H1 (cell line): ENCODE results near the gene AP3M1. TPM values are rescaled to one million over a fixed set of nuclear protein-coding genes. Genes with fewer than 3 reads are reported as not detected.

Experiments used
- CTCF ChIA-PET: fragments of 300-600 bp; sonication (Branson Sonifier 250); formaldehyde crosslinking; loops from one replicate; lab custom pipeline; 2021; ENCODE audit not compliant: partially characterized antibody; lab: Charles Lee
- POLR2A ChIA-PET: fragments of 300-600 bp; sonication (Branson Sonifier 250); formaldehyde crosslinking; loops from one replicate; lab custom pipeline; 2021; ENCODE audit warnings: inconsistent platforms; ENCODE audit not compliant: partially characterized antibody; lab: Charles Lee
- DNase-seq, 2 experiments: peaks; one replicate each; pipeline versions ENCODE4 v3.0.0 to v3.0.0-alpha.2; 2010 to 2022; ENCODE audit warnings: low spot score in 2 of 2, low read depth in 1 of 2, mixed read lengths in 1 of 2
- FAIRE-seq: peaks from 2 replicates; lab custom pipeline; 2011; peaks lifted over from hg19 to GRCh38; lab: Jason Lieb, UNC
- H2AFZ ChIP-seq: 2 replicates; pipeline ENCODE4 v1.8.1; 2012; ENCODE audit warnings: low read length, inconsistent platforms
- H2AK5ac ChIP-seq: 2 replicates; pipeline ENCODE4 v1.6.1; 2013; ENCODE audit warnings: low read depth, low read length
- H2BK120ac ChIP-seq: replicated peaks from 2 replicates; pipeline ENCODE3; 2013; ENCODE audit warnings: low read depth, low read length, inconsistent platforms
- H2BK12ac ChIP-seq: 2 replicates; pipeline ENCODE4 v1.6.1; 2013; ENCODE audit warnings: low read depth, low read length
- H2BK15ac ChIP-seq: 2 replicates; pipeline ENCODE4 v1.6.1; 2013; ENCODE audit warnings: low read length
- H2BK20ac ChIP-seq: 2 replicates; pipeline ENCODE4 v1.6.1; 2013; ENCODE audit warnings: low read length
- H2BK5ac ChIP-seq: 2 replicates; pipeline ENCODE4 v1.6.1; 2013; ENCODE audit warnings: low read depth, low read length
- H3K14ac ChIP-seq: 2 replicates; pipeline ENCODE4 v1.6.1; 2013; ENCODE audit warnings: inconsistent platforms; ENCODE audit not compliant: insufficient read length
- H3K18ac ChIP-seq: 2 replicates; pipeline ENCODE4 v1.6.1; 2013; ENCODE audit warnings: low read length; ENCODE audit errors: extremely low read depth
- H3K23ac ChIP-seq: 2 replicates; pipeline ENCODE4 v1.6.1; 2013; ENCODE audit warnings: inconsistent platforms; ENCODE audit not compliant: insufficient read length
- H3K23me2 ChIP-seq: 2 replicates; pipeline ENCODE4 v1.6.1; 2013; ENCODE audit warnings: low read depth, low read length
- H3K27ac ChIP-seq: 2 replicates; pipeline ENCODE4 v1.6.1; 2011; ENCODE audit warnings: low read depth, low read length, inconsistent platforms
- H3K27me3 ChIP-seq, 4 experiments: replicated peaks in 1 of 4; 1 replicate in 1 of 4; 2 replicates in 3 of 4; pipeline versions ENCODE4 v1.6.1 to v1.8.1; 2011 to 2013; ENCODE audit warnings: low read length in 3 of 4, mild to moderate bottlenecking in 3 of 4, inconsistent platforms in 2 of 4, mixed read lengths in 2 of 4, moderate library complexity in 1 of 4; ENCODE audit not compliant: control insufficient read depth in 3 of 4, insufficient read depth in 3 of 4; ENCODE audit errors: extremely low read depth in 1 of 4
- H3K36me3 ChIP-seq, 4 experiments: 2 replicates each; pipeline versions ENCODE4 v1.6.1 to v1.8.1; 2011 to 2013; ENCODE audit warnings: mild to moderate bottlenecking in 4 of 4, low read length in 3 of 4, moderate library complexity in 2 of 4, control low read depth in 1 of 4, inconsistent platforms in 1 of 4; ENCODE audit not compliant: insufficient read depth in 4 of 4, control insufficient read depth in 2 of 4
- H3K4ac ChIP-seq: replicated peaks from 2 replicates; pipeline ENCODE3; 2013; ENCODE audit warnings: low read length, low read depth, mixed read lengths, inconsistent platforms; ENCODE audit not compliant: insufficient read length
- H3K4me1 ChIP-seq, 4 experiments: replicated peaks in 1 of 4; 1 replicate in 1 of 4; 2 replicates in 3 of 4; pipeline versions ENCODE4 v1.6.1 to v1.8.1; 2011 to 2013; ENCODE audit warnings: low read length in 3 of 4, inconsistent platforms in 2 of 4, mixed read lengths in 1 of 4; ENCODE audit not compliant: insufficient read depth in 4 of 4, control insufficient read depth in 3 of 4
- H3K4me2 ChIP-seq, 2 experiments: 2 replicates each; pipeline versions ENCODE4 v1.6.1 to v1.8.1; 2011 to 2013; ENCODE audit warnings: low read depth in 2 of 2, low read length in 2 of 2, control low read depth in 1 of 2, inconsistent platforms in 1 of 2, mild to moderate bottlenecking in 1 of 2; ENCODE audit not compliant: insufficient read depth in 1 of 2
- H3K4me3 ChIP-seq, 4 experiments: fragments of 200-600, 300-600 bp in 1 of 4; sonication (generic), shearing (Covaris generic), sonication (Bioruptor Twin) in 1 of 4; 2 replicates each; pipeline versions ENCODE4 v1.5.1 to v1.8.1; 2011 to 2016; ENCODE audit warnings: low read length in 4 of 4, low read depth in 3 of 4, control low read depth in 2 of 4, inconsistent platforms in 2 of 4, mild to moderate bottlenecking in 2 of 4, mixed read lengths in 1 of 4, moderate library complexity in 1 of 4; ENCODE audit not compliant: insufficient read depth in 2 of 4; ENCODE audit errors: extremely low read depth in 1 of 4
- H3K56ac ChIP-seq: replicated peaks from 2 replicates; pipeline ENCODE3; 2013; ENCODE audit warnings: low read depth, mild to moderate bottlenecking, mixed read lengths, low read length, inconsistent platforms; ENCODE audit not compliant: insufficient read length
- H3K79me1 ChIP-seq: 2 replicates; pipeline ENCODE4 v1.6.1; 2013; ENCODE audit warnings: low read depth, low read length, control low read depth
- H3K79me2 ChIP-seq, 2 experiments: 2 replicates each; pipeline versions ENCODE4 v1.6.1 to v1.8.1; 2012 to 2013; ENCODE audit warnings: low read length in 2 of 2, mild to moderate bottlenecking in 2 of 2, inconsistent platforms in 1 of 2; ENCODE audit not compliant: insufficient read depth in 2 of 2, control insufficient read depth in 1 of 2
- H3K9ac ChIP-seq, 4 experiments: replicated peaks in 1 of 4; 1 replicate in 1 of 4; 2 replicates in 3 of 4; pipeline versions ENCODE4 v1.6.1 to v1.8.1; 2011 to 2013; ENCODE audit warnings: low read depth in 3 of 4, low read length in 3 of 4, control low read depth in 2 of 4, mild to moderate bottlenecking in 2 of 4, moderate library complexity in 2 of 4, inconsistent platforms in 1 of 4; ENCODE audit errors: extremely low read depth in 1 of 4
- H3K9me3 ChIP-seq, 2 experiments: 2 replicates each; pipeline versions ENCODE4 v1.6.1 to v1.8.1; 2012 to 2013; ENCODE audit warnings: mild to moderate bottlenecking in 2 of 2, moderate library complexity in 2 of 2, control low read depth in 1 of 2, inconsistent platforms in 1 of 2, low read depth in 1 of 2, low read length in 1 of 2, mixed read lengths in 1 of 2; ENCODE audit not compliant: insufficient read depth in 2 of 2
- H4K20me1 ChIP-seq, 2 experiments: replicated peaks in 1 of 2; 2 replicates each; pipeline versions ENCODE3 to v1.8.1; 2011 to 2013; ENCODE audit warnings: inconsistent platforms in 2 of 2, low read length in 2 of 2, mild to moderate bottlenecking in 1 of 2; ENCODE audit not compliant: insufficient read depth in 2 of 2, control insufficient read depth in 1 of 2
- H4K5ac ChIP-seq: 2 replicates; pipeline ENCODE4 v1.6.1; 2013; ENCODE audit warnings: low read length, low read depth, mixed read lengths, inconsistent platforms; ENCODE audit not compliant: insufficient read length
- H4K8ac ChIP-seq: 2 replicates; pipeline ENCODE4 v1.8.0; 2013; ENCODE audit warnings: mild to moderate bottlenecking, moderate library complexity, low read length, inconsistent platforms; ENCODE audit not compliant: insufficient read depth; ENCODE audit errors: extremely low read depth
- H4K91ac ChIP-seq: replicated peaks from 2 replicates; pipeline ENCODE3; 2013; ENCODE audit warnings: low read length, mixed read lengths, inconsistent platforms; ENCODE audit not compliant: insufficient read length
- CTCF ChIP-seq, 3 experiments: IDR thresholded peaks; 1 replicate in 2 of 3; 2 replicates in 1 of 3; pipeline versions ENCODE4 v1.5.1 to v1.6.1; 2011; ENCODE audit warnings: low read length in 3 of 3, mild to moderate bottlenecking in 3 of 3, inconsistent platforms in 2 of 3, low read depth in 1 of 3, moderate library complexity in 1 of 3; ENCODE audit not compliant: insufficient read depth in 1 of 3; ENCODE audit errors: control extremely low read depth in 1 of 3
- E2F6 ChIP-seq: IDR thresholded peaks from 2 replicates; pipeline ENCODE4 v1.6.1; 2012; ENCODE audit warnings: inconsistent platforms
- FOSL1 ChIP-seq: IDR thresholded peaks from 2 replicates; pipeline ENCODE4 v1.6.1; 2011; ENCODE audit warnings: mild to moderate bottlenecking, low read depth, low read length, moderate library complexity; ENCODE audit not compliant: insufficient read depth
- GTF2F1 ChIP-seq: IDR thresholded peaks from 2 replicates; pipeline ENCODE4 v1.6.1; 2012; ENCODE audit warnings: low read depth, low read length, improper control_type of control experiment, borderline replicate concordance
- HDAC6 ChIP-seq: IDR thresholded peaks from one replicate; pipeline ENCODE4 v1.7.1; 2012; ENCODE audit warnings: low read depth, mild to moderate bottlenecking, inconsistent platforms, low read length, moderate library complexity
- KDM1A ChIP-seq: fragments of 200-600, 300-600 bp; sonication (generic); IDR thresholded peaks from 2 replicates; pipeline ENCODE4 v1.7.1; 2016; ENCODE audit warnings: mild to moderate bottlenecking, low read length, borderline replicate concordance
- POLR2AphosphoS5 ChIP-seq: IDR thresholded peaks from 2 replicates; pipeline ENCODE4 v1.6.1; 2011; ENCODE audit warnings: low read depth, low read length
- RBBP5 ChIP-seq: IDR thresholded peaks from 2 replicates; pipeline ENCODE4 v1.7.1; 2012; ENCODE audit warnings: low read depth, mild to moderate bottlenecking, inconsistent platforms, low read length, moderate library complexity, borderline replicate concordance
- RFX5 ChIP-seq: IDR thresholded peaks from 2 replicates; pipeline ENCODE4 v1.6.1; 2011; ENCODE audit warnings: low read depth, low read length, improper control_type of control experiment, borderline replicate concordance
- SIRT6 ChIP-seq: IDR thresholded peaks from one replicate; pipeline ENCODE4 v1.7.1; 2012; ENCODE audit warnings: low read length, inconsistent platforms
- TEAD4 ChIP-seq: IDR thresholded peaks from 2 replicates; pipeline ENCODE4 v1.6.1; 2012; ENCODE audit warnings: low read depth, low read length, inconsistent platforms, mixed read lengths
- WGBS, 2 experiments: shearing (Covaris generic) in 1 of 2; methylation state at CpG; one replicate each; pipeline versions ENCODE4 v1.1.6 to v1.1.7; 2013 to 2015; ENCODE audit warnings: low lambda C conversion rate in 2 of 2, mixed read lengths in 2 of 2, inconsistent platforms in 1 of 2, low coverage in 1 of 2, missing lambda C conversion rate in 1 of 2; ENCODE audit not compliant: insufficient replicate concordance in 2 of 2, insufficient coverage in 1 of 2, insufficient read length in 1 of 2; ENCODE audit errors: extremely low coverage in 1 of 2, missing lambda C conversion rate in 1 of 2; 5-methylcytosine and 5-hydroxymethylcytosine counted together
- polyA plus RNA-seq, 7 experiments: library from polyadenylated mRNA; depleted of rRNA in 3 of 7; stranded (reverse) in 5 of 7; unstranded in 2 of 7; fragments of >200 nt in 5 of 7; fragments of 200-250 nt in 2 of 7; gene quantifications; 1 replicate in 5 of 7; 2 replicates in 1 of 7; 4 replicates in 1 of 7; pipeline versions ENCODE4 v1.2.1 to v1.2.3, GENCODE V29; 2011 to 2013; ENCODE audit warnings: missing spikeins in 2 of 7, mixed read lengths in 2 of 7
- total RNA-seq: library from RNA; stranded (reverse); fragmentation: NEBNext Ultra II Directional; extraction: Animal tissue kit (Norgen Biotek cat#: 25700); gene quantifications from 2 replicates; pipeline ENCODE4 v1.2.1, GENCODE V29; 2021

Gene AP3M1
- total and polyA plus RNA-seq, 2 of the 8 experiments (the other 6 are each of a cell fraction or from before 2014, with no cell fraction given), result 23.9 to 38.9 TPM

- Histone ChIP-seq H4K8ac (no peak overlapping the region), H3K4me3 (no peak overlapping the region), H3K79me2 (no peaks in the 10 kb centered on the region; a peak in 1 of 4 replicates), H2BK5ac (no peak overlapping the region), H3K23ac (no peak overlapping the region), H3K9ac (no peak overlapping the region), H4K5ac (no peak overlapping the region), H2AK5ac (no peak overlapping the region), H3K23me2 (no peaks in the 10 kb centered on the region), H2BK15ac (no peak overlapping the region), H3K79me1 (no peaks in the 10 kb centered on the region), H3K9me3 (no peaks in the 10 kb centered on the region), H3K27ac (no peak overlapping the region), H3K56ac (no peak overlapping the region), H2AFZ (no peak overlapping the region), H4K20me1 (no peaks in the 10 kb centered on the region), H3K36me3 (peaks cover 26 to 60% (median 48%) of the 10 kb centered on the region in 4 experiments), H2BK12ac (no peak overlapping the region), H3K4ac (no peak overlapping the region), H2BK120ac (no peak overlapping the region), H3K4me1 (no peaks in the 10 kb centered on the region), H3K18ac (no peak overlapping the region), H3K4me2 (no peak overlapping the region), H3K14ac (no peak overlapping the region), H3K27me3 (no peaks in the 10 kb centered on the region), H2BK20ac (no peak overlapping the region), H4K91ac (no peak overlapping the region)
- ChIA-PET CTCF (no interaction called here), POLR2A (interaction anchor here (1.0 to 1.8 kb wide), 2 partner anchors 11 to 19 kb away, joined by 3 to 4 read pairs; no protein-coding TSS in a partner anchor)
- FAIRE-seq (no peak), DNase-seq (no peak)
- 63% methylated on average over 3 of the region's 3 CpGs; no CpG with 5 or more reads in 1 of the 2 experiments for WGBS, 2 experiments
- TF ChIP-seq GTF2F1 (no peak), KDM1A (no peak), TEAD4 (no peak), HDAC6 (no peak), RFX5 (no peak), FOSL1 (no peak), POLR2AphosphoS5 (no peak), RBBP5 (no peak), E2F6 (no peak), CTCF (IDR thresholded peaks at IDR 0.05; ENCODE audit: control extremely low read depth in 1 of 3, insufficient read depth in 1 of 3, low read depth in 1 of 3, low read length in 3 of 3) (no peak), SIRT6 (no peak)
Observed at GRCh38 chr10:74088722-74089121, 61.9 kb downstream of the AP3M1 start.
